ENCODE data around the gene PDHX.

DNA sequence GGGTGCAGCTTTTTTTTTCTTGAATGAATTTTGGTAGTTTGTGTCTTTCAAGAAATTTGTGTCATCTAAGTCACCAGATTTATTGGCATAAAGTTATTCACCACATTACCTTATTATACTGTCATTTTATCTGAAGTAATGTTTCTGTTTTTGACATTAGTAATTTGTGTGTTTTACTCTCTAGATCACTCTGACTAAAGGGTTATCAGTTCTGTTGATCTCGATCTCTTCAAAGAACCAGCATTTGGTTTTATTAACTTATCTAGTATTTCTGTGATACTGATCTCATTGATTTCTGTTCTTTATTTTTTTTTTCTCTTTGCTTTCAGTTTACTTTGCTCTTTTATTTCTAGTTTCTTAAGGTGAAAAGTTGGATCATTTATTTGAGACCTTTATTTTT, 55.5 kb downstream of the PDHX start:
- TF ChIP-seq POLR2AphosphoS5 (IDR thresholded peaks at IDR 0.05) (no peak), POLR2A (IDR thresholded peaks at IDR 0.05) (no peak)
- TF ChIP-seq, protein P1, sequence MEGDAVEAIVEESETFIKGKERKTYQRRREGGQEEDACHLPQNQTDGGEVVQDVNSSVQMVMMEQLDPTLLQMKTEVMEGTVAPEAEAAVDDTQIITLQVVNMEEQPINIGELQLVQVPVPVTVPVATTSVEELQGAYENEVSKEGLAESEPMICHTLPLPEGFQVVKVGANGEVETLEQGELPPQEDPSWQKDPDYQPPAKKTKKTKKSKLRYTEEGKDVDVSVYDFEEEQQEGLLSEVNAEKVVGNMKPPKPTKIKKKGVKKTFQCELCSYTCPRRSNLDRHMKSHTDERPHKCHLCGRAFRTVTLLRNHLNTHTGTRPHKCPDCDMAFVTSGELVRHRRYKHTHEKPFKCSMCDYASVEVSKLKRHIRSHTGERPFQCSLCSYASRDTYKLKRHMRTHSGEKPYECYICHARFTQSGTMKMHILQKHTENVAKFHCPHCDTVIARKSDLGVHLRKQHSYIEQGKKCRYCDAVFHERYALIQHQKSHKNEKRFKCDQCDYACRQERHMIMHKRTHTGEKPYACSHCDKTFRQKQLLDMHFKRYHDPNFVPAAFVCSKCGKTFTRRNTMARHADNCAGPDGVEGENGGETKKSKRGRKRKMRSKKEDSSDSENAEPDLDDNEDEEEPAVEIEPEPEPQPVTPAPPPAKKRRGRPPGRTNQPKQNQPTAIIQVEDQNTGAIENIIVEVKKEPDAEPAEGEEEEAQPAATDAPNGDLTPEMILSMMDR (IDR thresholded peaks at IDR 0.05) = no peak

All from gastroesophageal sphincter (tissue), 3 donors.